Activated CD8-positive, alpha-beta T cell treated with anti-CD3 and anti-CD28 coated beads for 36 hours (primary cell): Measurements from ENCODE around the gene WRAP73. TPM values are rescaled to one million over a fixed set of nuclear protein-coding genes. Genes with fewer than 3 reads are reported as not detected.

Experiments
- ATAC-seq: fragments of 200-7000 bp; cut with Tn5 transposase; one replicate; pipeline ENCODE4 v1.10.0; 2021; ENCODE audit warnings: mild to moderate bottlenecking, moderate library complexity
- CTCF ChIA-PET: fragments of 350-600 bp; sonication (Branson Sonifier 250); formaldehyde crosslinking; loops from one replicate; lab custom pipeline; 2021; ENCODE audit warnings: antibody characterized with exemption; lab: Charles Lee
- POLR2A ChIA-PET: fragments of 350-600 bp; sonication (Branson Sonifier 250); formaldehyde crosslinking; loops from one replicate; lab custom pipeline; 2021; ENCODE audit warnings: antibody characterized with exemption; lab: Charles Lee
- DNase-seq: peaks from one replicate; pipeline ENCODE4 v3.0.0-alpha.2; 2020
- H3K27ac Mint-ChIP-seq: one replicate; pipeline ENCODE4 v1.8.0; 2021; ENCODE audit warnings: mild to moderate bottlenecking, mixed read lengths
- H3K27me3 Mint-ChIP-seq: one replicate; pipeline ENCODE4 v1.8.0; 2021; ENCODE audit warnings: mixed read lengths
- H3K36me3 Mint-ChIP-seq: one replicate; pipeline ENCODE4 v1.8.0; 2021; ENCODE audit warnings: low read depth, mixed read lengths
- H3K4me1 Mint-ChIP-seq: one replicate; pipeline ENCODE4 v1.8.0; 2021; ENCODE audit warnings: low read depth, mixed read lengths
- H3K4me3 Mint-ChIP-seq: one replicate; pipeline ENCODE4 v1.8.0; 2021; ENCODE audit warnings: mild to moderate bottlenecking, moderate library complexity, mixed read lengths
- H3K9me3 Mint-ChIP-seq: one replicate; pipeline ENCODE4 v1.8.0; 2021; ENCODE audit warnings: mixed read lengths
- intact Hi-C: fragments of 100-400 bp; cut with micrococcal nuclease; formaldehyde crosslinking; loops from one replicate; pipeline ENCODE4 v1.10.0; 2022
- total RNA-seq, 2 experiments: library from RNA; stranded (reverse); gene quantifications; one replicate each; pipeline ENCODE4 v1.2.3, GENCODE V29; 2021
- TF ChIP-seq, protein P1 (sequence below): fragments of 200-600 bp; IDR thresholded peaks from one replicate; pipeline ENCODE4 v1.8.0; 2022; ENCODE audit warnings: antibody characterized with exemption, mild to moderate bottlenecking

Gene WRAP73
- total RNA-seq, 2 experiments from 2014 or later = 34.2 to 35.4 TPM

DNA sequence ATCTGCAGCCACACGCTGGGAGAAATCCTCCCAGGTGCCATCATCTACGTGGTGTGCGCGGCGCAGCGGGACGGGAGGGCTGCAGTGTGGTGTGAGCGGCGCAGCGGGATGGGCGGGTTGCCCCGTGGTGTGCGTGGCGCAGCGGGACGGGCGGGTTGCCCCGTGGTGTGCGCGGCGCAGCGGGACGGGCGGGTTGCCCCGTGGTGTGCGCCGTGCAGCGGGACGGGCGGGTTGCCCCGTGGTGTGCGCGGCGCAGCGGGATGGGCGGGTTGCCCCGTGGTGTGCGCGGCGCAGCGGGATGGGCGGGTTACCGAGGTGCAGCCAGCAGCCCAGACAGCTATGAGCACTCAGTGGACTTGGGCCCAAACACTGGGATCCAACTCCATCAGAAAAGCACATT, 4.7 kb downstream of the WRAP73 start:
- H3K4me3 Mint-ChIP-seq = no peak overlapping the region
- no peaks in the 10 kb centered on the region for H3K27me3 Mint-ChIP-seq
- no peak for DNase-seq
- peaks cover 19% of the 10 kb centered on the region for H3K4me1 Mint-ChIP-seq
- no peaks in the 10 kb centered on the region for H3K9me3 Mint-ChIP-seq
- H3K36me3 Mint-ChIP-seq = peaks cover 11% of the 10 kb centered on the region
- TF ChIP-seq, protein P1, sequence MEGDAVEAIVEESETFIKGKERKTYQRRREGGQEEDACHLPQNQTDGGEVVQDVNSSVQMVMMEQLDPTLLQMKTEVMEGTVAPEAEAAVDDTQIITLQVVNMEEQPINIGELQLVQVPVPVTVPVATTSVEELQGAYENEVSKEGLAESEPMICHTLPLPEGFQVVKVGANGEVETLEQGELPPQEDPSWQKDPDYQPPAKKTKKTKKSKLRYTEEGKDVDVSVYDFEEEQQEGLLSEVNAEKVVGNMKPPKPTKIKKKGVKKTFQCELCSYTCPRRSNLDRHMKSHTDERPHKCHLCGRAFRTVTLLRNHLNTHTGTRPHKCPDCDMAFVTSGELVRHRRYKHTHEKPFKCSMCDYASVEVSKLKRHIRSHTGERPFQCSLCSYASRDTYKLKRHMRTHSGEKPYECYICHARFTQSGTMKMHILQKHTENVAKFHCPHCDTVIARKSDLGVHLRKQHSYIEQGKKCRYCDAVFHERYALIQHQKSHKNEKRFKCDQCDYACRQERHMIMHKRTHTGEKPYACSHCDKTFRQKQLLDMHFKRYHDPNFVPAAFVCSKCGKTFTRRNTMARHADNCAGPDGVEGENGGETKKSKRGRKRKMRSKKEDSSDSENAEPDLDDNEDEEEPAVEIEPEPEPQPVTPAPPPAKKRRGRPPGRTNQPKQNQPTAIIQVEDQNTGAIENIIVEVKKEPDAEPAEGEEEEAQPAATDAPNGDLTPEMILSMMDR = no peak
- intact Hi-C loops = no loop called here
- CTCF ChIA-PET = interaction anchor here (1.4 kb wide), 1 partner anchor 15 kb away, joined by 3 read pairs; no protein-coding TSS in a partner anchor
- POLR2A ChIA-PET = no interaction called here
- H3K27ac Mint-ChIP-seq = no peak overlapping the region
- ATAC-seq = no peak

DNA sequence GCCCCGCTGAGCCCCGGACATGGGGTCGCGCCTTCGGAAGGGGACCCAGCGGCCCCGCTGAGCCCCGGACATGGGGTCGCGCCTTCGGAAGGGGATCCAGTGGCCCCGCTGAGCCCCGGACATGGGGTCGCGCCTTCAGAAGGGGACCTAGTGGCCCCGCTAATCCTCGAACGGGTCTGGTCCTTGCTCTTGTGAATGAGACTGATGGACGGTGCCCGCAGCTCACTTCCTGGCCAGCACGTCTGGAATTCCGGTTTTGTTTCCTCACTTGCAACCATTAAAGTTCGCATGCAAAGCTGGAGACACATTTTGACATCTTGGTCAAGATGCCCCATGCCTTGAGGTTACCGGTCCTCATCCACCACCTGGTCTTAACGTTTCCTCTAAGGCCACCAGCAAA, 5.6 kb downstream of the WRAP73 start:
- DNase-seq (no peak), ATAC-seq (no peak)
- Mint-ChIP-seq H3K4me1 (peaks cover 16% of the 10 kb centered on the region), H3K36me3 (peaks cover 11% of the 10 kb centered on the region), H3K27ac (no peak overlapping the region), H3K27me3 (no peaks in the 10 kb centered on the region), H3K9me3 (no peaks in the 10 kb centered on the region), H3K4me3 (no peak overlapping the region)
- TF ChIP-seq, protein P1 = no peak
- intact Hi-C loops = no loop called here
- CTCF ChIA-PET = no interaction called here
- POLR2A ChIA-PET = no interaction called here

DNA sequence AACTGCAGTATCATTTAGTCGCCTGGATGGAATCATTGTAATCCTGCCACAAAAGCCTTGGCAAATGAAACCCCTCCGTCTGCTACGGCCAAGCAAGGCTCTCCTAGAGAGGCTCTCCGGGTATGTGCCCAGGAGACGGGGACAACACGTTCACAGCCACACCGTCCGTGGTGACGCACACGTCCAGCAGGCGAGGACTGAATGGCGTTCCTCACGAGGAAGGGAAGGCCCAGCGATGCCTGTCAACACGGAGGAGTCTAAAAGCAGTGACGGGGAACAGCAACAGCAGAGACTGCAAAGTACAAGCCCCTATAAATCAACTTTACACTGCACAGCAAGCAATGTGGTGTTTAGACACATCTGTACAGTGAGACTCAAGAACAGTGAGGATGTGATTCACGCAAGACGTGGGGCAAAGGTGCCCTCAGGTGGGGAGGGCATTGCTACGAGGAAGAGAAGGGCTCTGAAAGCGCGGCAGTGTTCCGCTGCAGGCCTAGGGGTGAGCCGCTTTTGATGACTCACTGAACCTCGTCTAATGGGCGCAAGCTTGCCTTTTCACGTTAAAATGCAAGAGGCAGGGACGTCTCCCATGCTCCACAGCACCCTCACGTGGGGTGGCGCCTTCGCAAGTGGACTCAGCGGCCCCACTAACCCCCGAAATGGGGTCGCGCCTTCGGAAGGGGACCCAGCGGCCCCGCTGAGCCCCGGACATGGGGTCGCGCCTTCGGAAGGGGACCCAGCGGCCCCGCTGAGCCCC, 6.8 kb downstream of the WRAP73 start:
- Mint-ChIP-seq H3K27me3 (no peaks in the 10 kb centered on the region), H3K27ac (no peak overlapping the region), H3K4me1 (peaks cover 4% of the 10 kb centered on the region), H3K9me3 (no peaks in the 10 kb centered on the region), H3K4me3 (no peak overlapping the region), H3K36me3 (peaks cover 9% of the 10 kb centered on the region)
- intact Hi-C loops = no loop called here
- no peak for DNase-seq
- POLR2A ChIA-PET = no interaction called here
- ATAC-seq = no peak
- TF ChIP-seq, protein P1 = no peak
- CTCF ChIA-PET = no interaction called here

DNA sequence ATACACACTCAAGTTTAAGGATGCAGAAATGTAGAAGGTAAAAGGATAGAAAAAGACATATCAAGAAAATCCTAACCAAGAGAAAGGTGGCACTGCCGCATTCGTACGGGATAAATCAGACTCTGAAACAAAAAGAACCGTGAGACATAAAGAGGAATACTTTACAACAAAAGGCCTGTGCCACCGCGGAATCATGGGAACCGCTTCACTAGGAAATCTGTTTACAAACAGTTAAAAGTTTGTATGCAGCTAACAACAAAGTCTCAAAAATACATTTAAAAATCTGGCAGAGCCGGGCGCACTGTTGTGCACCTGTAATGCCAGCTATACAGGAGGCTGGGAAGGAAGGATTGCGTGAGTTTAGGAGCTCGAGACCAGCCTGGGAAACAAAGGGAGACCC, 8.1 kb downstream of the WRAP73 start:
- Mint-ChIP-seq H3K9me3 (no peaks in the 10 kb centered on the region), H3K27me3 (no peaks in the 10 kb centered on the region), H3K36me3 (peaks cover 9% of the 10 kb centered on the region), H3K4me3 (no peak overlapping the region), H3K4me1 (no peaks in the 10 kb centered on the region), H3K27ac (no peak overlapping the region)
- TF ChIP-seq, protein P1 = no peak
- POLR2A ChIA-PET = interaction anchor here (1.1 kb wide), 1 partner anchor 12 kb away, joined by 3 read pairs; no protein-coding TSS in a partner anchor
- CTCF ChIA-PET = no interaction called here
- intact Hi-C loops = no loop called here
- ATAC-seq (no peak), DNase-seq (no peak)

DNA sequence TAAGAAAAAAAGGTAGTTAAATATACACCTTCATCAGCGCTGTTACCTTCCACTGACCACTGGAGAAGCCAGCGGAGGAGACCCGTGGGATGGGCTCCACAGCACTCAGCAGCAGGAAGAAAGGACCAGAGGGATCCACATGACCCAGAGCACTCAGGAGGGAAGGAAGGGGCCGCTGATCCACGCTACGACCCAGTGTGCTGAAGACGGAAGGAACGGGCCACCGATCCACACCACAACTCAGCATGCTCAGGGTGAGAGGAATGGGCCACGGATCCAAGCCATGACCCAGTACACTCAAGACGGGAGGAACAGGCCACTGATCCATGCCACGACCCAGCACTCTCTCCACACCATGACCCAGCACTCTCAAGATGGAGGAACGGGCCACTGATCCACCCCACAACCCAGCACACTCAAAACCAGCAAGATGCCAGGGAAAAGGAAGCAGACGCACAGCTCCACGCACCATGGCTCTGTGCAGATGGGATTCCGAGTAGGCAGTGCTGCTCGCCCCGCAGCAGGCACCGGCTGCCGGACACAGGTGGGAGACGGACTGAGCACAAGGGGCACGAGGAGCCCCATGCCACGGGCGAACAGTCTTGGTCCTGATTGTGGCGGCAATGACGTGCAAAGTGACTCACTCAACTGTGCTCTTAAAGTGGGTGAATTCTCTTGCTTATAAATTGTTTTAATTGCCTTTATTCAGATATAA, 8.7 kb downstream of the WRAP73 start:
- no peak overlapping the region for H3K27ac Mint-ChIP-seq
- POLR2A ChIA-PET = interaction anchor here (1.1 kb wide), 1 partner anchor 11 kb away, joined by 3 read pairs; no protein-coding TSS in a partner anchor
- H3K9me3 Mint-ChIP-seq = no peaks in the 10 kb centered on the region
- H3K27me3 Mint-ChIP-seq = no peaks in the 10 kb centered on the region
- CTCF ChIA-PET = no interaction called here
- H3K4me1 Mint-ChIP-seq = no peaks in the 10 kb centered on the region
- intact Hi-C loops = no loop called here
- peaks cover 11% of the 10 kb centered on the region for H3K36me3 Mint-ChIP-seq
- no peak for DNase-seq
- ATAC-seq = no peak
- TF ChIP-seq, protein P1 = no peak
- no peak overlapping the region for H3K4me3 Mint-ChIP-seq
